ENCODE data around the gene SERP2. TPM values are rescaled to one million over a fixed set of nuclear protein-coding genes. Genes with fewer than 3 reads are reported as not detected.

Gene SERP2
- total RNA-seq, 1 donor from 2014 or later = not detected

- no peak for DNase-seq (ENCODE audit: low spot score)
- peaks cover 9% of the 10 kb centered on the region for H3K27me3 Mint-ChIP-seq (ENCODE audit: insufficient read depth)
- H3K27ac Mint-ChIP-seq = no peak overlapping the region
- intact Hi-C loops (cut with micrococcal nuclease) = no loop called here
- H3K9me3 Mint-ChIP-seq = no peaks in the 10 kb centered on the region
- H3K4me3 Mint-ChIP-seq = no peak overlapping the region
- no peaks in the 10 kb centered on the region for H3K4me1 Mint-ChIP-seq (ENCODE audit: low read depth)
- H3K36me3 Mint-ChIP-seq (ENCODE audit: low read depth) = no peaks in the 10 kb centered on the region
These were observed 27.1 kb upstream of the SERP2 start for GRCh38 chr13:44346534-44346933.

- H3K27me3 Mint-ChIP-seq (ENCODE audit: insufficient read depth) = peaks cover 9% of the 10 kb centered on the region
- H3K4me3 Mint-ChIP-seq = no peak overlapping the region
- intact Hi-C loops (cut with micrococcal nuclease) = no loop called here
- H3K4me1 Mint-ChIP-seq (ENCODE audit: low read depth) = peaks cover 2% of the 10 kb centered on the region
- no peak overlapping the region for H3K27ac Mint-ChIP-seq
- no peaks in the 10 kb centered on the region for H3K9me3 Mint-ChIP-seq
- DNase-seq (ENCODE audit: low spot score) = no peak
- H3K36me3 Mint-ChIP-seq (ENCODE audit: low read depth) = no peaks in the 10 kb centered on the region
These were observed 26.3 kb upstream of the SERP2 start for GRCh38 chr13:44347301-44347700.

- DNase-seq (ENCODE audit: low spot score) = no peak
- H3K4me1 Mint-ChIP-seq (ENCODE audit: low read depth) = peaks cover 8% of the 10 kb centered on the region
- no peaks in the 10 kb centered on the region for H3K36me3 Mint-ChIP-seq (ENCODE audit: low read depth)
- H3K4me3 Mint-ChIP-seq = no peak overlapping the region
- intact Hi-C loops (cut with micrococcal nuclease) = no loop called here
- no peak overlapping the region for H3K27ac Mint-ChIP-seq
- no peaks in the 10 kb centered on the region for H3K9me3 Mint-ChIP-seq
- peaks cover 9% of the 10 kb centered on the region for H3K27me3 Mint-ChIP-seq (ENCODE audit: insufficient read depth)
These were observed 25.7 kb upstream of the SERP2 start for GRCh38 chr13:44347949-44348348.

- intact Hi-C loops (cut with micrococcal nuclease) = no loop called here
- H3K4me1 Mint-ChIP-seq (ENCODE audit: low read depth) = peaks cover 10% of the 10 kb centered on the region
These were observed 22.7 kb upstream of the SERP2 start for GRCh38 chr13:44350775-44351504.

GRCh38 chr13:44351505-44351854, 22.1 kb upstream of the SERP2 start:
- Mint-ChIP-seq H3K4me3 (no peak overlapping the region), H3K27ac (no peak overlapping the region), H3K9me3 (no peaks in the 10 kb centered on the region), H3K36me3 (ENCODE audit: low read depth) (no peaks in the 10 kb centered on the region), H3K4me1 (ENCODE audit: low read depth) (peaks cover 10% of the 10 kb centered on the region), H3K27me3 (ENCODE audit: insufficient read depth) (peaks cover 11% of the 10 kb centered on the region)
- intact Hi-C loops (cut with micrococcal nuclease) = no loop called here
- DNase-seq (ENCODE audit: low spot score) = no peak

More at GRCh38 chr13:44350775-44351504, 22.7 kb upstream of the SERP2 start:
- peaks cover 12% of the 10 kb centered on the region for H3K27me3 Mint-ChIP-seq (ENCODE audit: insufficient read depth)
- no peaks in the 10 kb centered on the region for H3K9me3 Mint-ChIP-seq
- H3K4me3 Mint-ChIP-seq = no peak overlapping the region
- H3K27ac Mint-ChIP-seq = no peak overlapping the region
- DNase-seq (ENCODE audit: low spot score) = no peak
- no peaks in the 10 kb centered on the region for H3K36me3 Mint-ChIP-seq (ENCODE audit: low read depth)

- Mint-ChIP-seq H3K36me3 (ENCODE audit: low read depth) (no peaks in the 10 kb centered on the region), H3K4me1 (ENCODE audit: low read depth) (peaks cover 10% of the 10 kb centered on the region), H3K4me3 (no peak overlapping the region), H3K27ac (no peak overlapping the region), H3K27me3 (ENCODE audit: insufficient read depth) (peaks cover 12% of the 10 kb centered on the region), H3K9me3 (no peaks in the 10 kb centered on the region)
- DNase-seq (ENCODE audit: low spot score) = no peak
- intact Hi-C loops (cut with micrococcal nuclease) = no loop called here
These were observed 21.4 kb upstream of the SERP2 start for GRCh38 chr13:44352202-44352601.

GRCh38 chr13:44352671-44353070, 21.0 kb upstream of the SERP2 start:
- intact Hi-C loops (cut with micrococcal nuclease) = no loop called here
- Mint-ChIP-seq H3K36me3 (ENCODE audit: low read depth) (no peaks in the 10 kb centered on the region), H3K4me1 (ENCODE audit: low read depth) (peaks cover 10% of the 10 kb centered on the region), H3K9me3 (no peaks in the 10 kb centered on the region), H3K27me3 (ENCODE audit: insufficient read depth) (peaks cover 14% of the 10 kb centered on the region), H3K4me3 (no peak overlapping the region), H3K27ac (no peak overlapping the region)
- no peak for DNase-seq (ENCODE audit: low spot score)

GRCh38 chr13:44354331-44354730, 19.3 kb upstream of the SERP2 start:
- Mint-ChIP-seq H3K4me1 (ENCODE audit: low read depth) (peaks cover 10% of the 10 kb centered on the region), H3K9me3 (no peaks in the 10 kb centered on the region), H3K27ac (no peak overlapping the region), H3K27me3 (ENCODE audit: insufficient read depth) (peaks cover 19% of the 10 kb centered on the region), H3K36me3 (ENCODE audit: low read depth) (no peaks in the 10 kb centered on the region), H3K4me3 (no peak overlapping the region)
- intact Hi-C loops (cut with micrococcal nuclease) = no loop called here
- no peak for DNase-seq (ENCODE audit: low spot score)

GRCh38 chr13:44354884-44355283, 18.7 kb upstream of the SERP2 start:
- DNase-seq (ENCODE audit: low spot score) = no peak
- Mint-ChIP-seq H3K27me3 (ENCODE audit: insufficient read depth) (peaks cover 19% of the 10 kb centered on the region), H3K9me3 (no peaks in the 10 kb centered on the region), H3K4me3 (no peak overlapping the region), H3K36me3 (ENCODE audit: low read depth) (no peaks in the 10 kb centered on the region), H3K27ac (no peak overlapping the region), H3K4me1 (ENCODE audit: low read depth) (peaks cover 10% of the 10 kb centered on the region)
- intact Hi-C loops (cut with micrococcal nuclease) = no loop called here

GRCh38 chr13:44355621-44356020, 18.0 kb upstream of the SERP2 start:
- peaks cover 10% of the 10 kb centered on the region for H3K4me1 Mint-ChIP-seq (ENCODE audit: low read depth)
- no peaks in the 10 kb centered on the region for H3K9me3 Mint-ChIP-seq
- no peak overlapping the region for H3K27ac Mint-ChIP-seq
- no peak for DNase-seq (ENCODE audit: low spot score)
- intact Hi-C loops (cut with micrococcal nuclease) = no loop called here
- no peaks in the 10 kb centered on the region for H3K36me3 Mint-ChIP-seq (ENCODE audit: low read depth)
- H3K4me3 Mint-ChIP-seq = no peak overlapping the region
- H3K27me3 Mint-ChIP-seq (ENCODE audit: insufficient read depth) = peaks cover 18% of the 10 kb centered on the region

GRCh38 chr13:44359983-44360375, 13.6 kb upstream of the SERP2 start:
- no peak overlapping the region for H3K4me3 Mint-ChIP-seq
- intact Hi-C loops (cut with micrococcal nuclease) = no loop called here
- H3K27ac Mint-ChIP-seq = no peak overlapping the region
- no peaks in the 10 kb centered on the region for H3K36me3 Mint-ChIP-seq (ENCODE audit: low read depth)
- no peaks in the 10 kb centered on the region for H3K4me1 Mint-ChIP-seq (ENCODE audit: low read depth)
- no peaks in the 10 kb centered on the region for H3K9me3 Mint-ChIP-seq
- no peak for DNase-seq (ENCODE audit: low spot score)
- H3K27me3 Mint-ChIP-seq (ENCODE audit: insufficient read depth) = peaks cover 14% of the 10 kb centered on the region

GRCh38 chr13:44362394-44363040, 11.1 kb upstream of the SERP2 start:
- no peaks in the 10 kb centered on the region for H3K36me3 Mint-ChIP-seq (ENCODE audit: low read depth)
- no peaks in the 10 kb centered on the region for H3K4me1 Mint-ChIP-seq (ENCODE audit: low read depth)
- no peak overlapping the region for H3K4me3 Mint-ChIP-seq
- no peaks in the 10 kb centered on the region for H3K9me3 Mint-ChIP-seq
- DNase-seq (ENCODE audit: low spot score) = no peak
- intact Hi-C loops (cut with micrococcal nuclease) = no loop called here
- peaks cover 14% of the 10 kb centered on the region for H3K27me3 Mint-ChIP-seq (ENCODE audit: insufficient read depth)
- no peak overlapping the region for H3K27ac Mint-ChIP-seq

- Mint-ChIP-seq H3K4me1 (ENCODE audit: low read depth) (no peaks in the 10 kb centered on the region), H3K36me3 (ENCODE audit: low read depth) (no peaks in the 10 kb centered on the region), H3K4me3 (no peak overlapping the region), H3K9me3 (no peaks in the 10 kb centered on the region), H3K27ac (no peak overlapping the region), H3K27me3 (ENCODE audit: insufficient read depth) (peaks cover 10% of the 10 kb centered on the region)
- no peak for DNase-seq (ENCODE audit: low spot score)
- intact Hi-C loops (cut with micrococcal nuclease) = no loop called here
These were observed 9.8 kb upstream of the SERP2 start for GRCh38 chr13:44363631-44364344.

Measured in activated T-helper 1 cell treated with anti-CD3 and anti-CD28 coated beads, Interleukin-12 subunit alpha, Interleukin-12 subunit beta, Interleukin-2, Interleukin-4 antibody, amounts not matched to agents 30 ng/mL and 10 ng/mL and 1 ng/mL, durations not matched to agents 14 hours and 24 hours and 36 hours (primary cell).